ENCODE results near the gene GALNT18. TPM values are rescaled to one million over a fixed set of nuclear protein-coding genes. Genes with fewer than 3 reads are reported as not detected.

Gene GALNT18
- total and polyA plus RNA-seq, 2 experiments from 2014 or later: 4.3 to 10.8 TPM

- TF ChIP-seq CTCF (conservative IDR thresholded peaks at IDR 0.05; ENCODE audit: low read depth in 2 of 2) (no peak), JUNB (IDR thresholded peaks at IDR 0.05; ENCODE audit: unreplicated experiment) (no peak), EZH2 (IDR thresholded peaks at IDR 0.05; ENCODE audit: low read depth, unreplicated experiment) (no peak), CREB1 (CRISPR knock-in tag; IDR thresholded peaks at IDR 0.05; ENCODE audit: low read depth) (no peak), ETS1 (IDR thresholded peaks at IDR 0.05) (no peak), NANOG (IDR thresholded peaks at IDR 0.05; ENCODE audit: borderline replicate concordance) (no peak)
Observed at GRCh38 chr11:11272254-11272653, 349.6 kb downstream of the GALNT18 start (continued).

- H3K27me3 ChIP-seq (ENCODE audit: insufficient read depth): no peaks in the 10 kb centered on the region
- no peaks in the 10 kb centered on the region for H3K36me3 ChIP-seq (ENCODE audit: insufficient read depth)
- DNase-seq (ENCODE audit: low spot score): no peak
- H3K36me3 Mint-ChIP-seq (ENCODE audit: low read depth): peaks cover 2% of the 10 kb centered on the region; the same call in 1 of the 3 replicates
- H3K4me2 ChIP-seq: no peak overlapping the region
- H3K27ac Mint-ChIP-seq: no peak overlapping the region
- no peak overlapping the region for H2AFZ ChIP-seq
- H3K27ac ChIP-seq (ENCODE audit: low read depth): no peak overlapping the region
- H3K4me3 ChIP-seq: no peak overlapping the region
- H3K27me3 Mint-ChIP-seq (ENCODE audit: insufficient read depth, low read depth, poor library complexity): peaks cover 9% of the 10 kb centered on the region
- peaks cover 3% of the 10 kb centered on the region; the same call in 2 of the 3 replicates for H3K9me3 Mint-ChIP-seq
- H3K79me2 ChIP-seq (replicated peaks; ENCODE audit: insufficient read depth): no peaks in the 10 kb centered on the region
- peaks cover 5% of the 10 kb centered on the region for H3K4me1 Mint-ChIP-seq
- H3K4me3 Mint-ChIP-seq: no peak overlapping the region
- H4K20me1 ChIP-seq (replicated peaks; ENCODE audit: insufficient read depth): no peaks in the 10 kb centered on the region
- no peaks in the 10 kb centered on the region for H3F3A ChIP-seq (replicated peaks; ENCODE audit: low read depth)
- no peak for ATAC-seq
- no peaks in the 10 kb centered on the region for H3K4me1 ChIP-seq (ENCODE audit: insufficient read depth)
- no peaks in the 10 kb centered on the region for H3K9me2 ChIP-seq (ENCODE audit: insufficient read depth)
- TF ChIP-seq STAT1 (IDR thresholded peaks at IDR 0.05; ENCODE audit: unreplicated experiment) (no peak), EZH2phosphoT487 (IDR thresholded peaks at IDR 0.05; ENCODE audit: unreplicated experiment) (no peak), REST (IDR thresholded peaks at IDR 0.05; ENCODE audit: unreplicated experiment) (no peak), EZH2 (IDR thresholded peaks at IDR 0.05; ENCODE audit: low read depth, unreplicated experiment) (no peak), JUNB (IDR thresholded peaks at IDR 0.05; ENCODE audit: unreplicated experiment) (no peak), NANOG (IDR thresholded peaks at IDR 0.05; ENCODE audit: borderline replicate concordance) (no peak), CTCF (conservative IDR thresholded peaks at IDR 0.05; ENCODE audit: low read depth in 2 of 2) (no peak), ZNF114 (CRISPR knock-in tag; IDR thresholded peaks at IDR 0.05) (no peak), ETS1 (IDR thresholded peaks at IDR 0.05) (no peak), ZNF331 (CRISPR knock-in tag; IDR thresholded peaks at IDR 0.05; ENCODE audit: low read depth) (no peak)
Observed at GRCh38 chr11:11270236-11270775, 351.5 kb downstream of the GALNT18 start.
